Measurements from ENCODE around the gene ADCY4. TPM values are rescaled to one million over a fixed set of nuclear protein-coding genes. Genes with fewer than 3 reads are reported as not detected.

Gene ADCY4
- polyA plus RNA-seq, 5 donors, result 26.9 to 37.3 (median 33.8) TPM

- no peak for DNase-seq
Measured at GRCh38 chr14:24316597-24316950, 18.3 kb downstream of the ADCY4 start.

DNA sequence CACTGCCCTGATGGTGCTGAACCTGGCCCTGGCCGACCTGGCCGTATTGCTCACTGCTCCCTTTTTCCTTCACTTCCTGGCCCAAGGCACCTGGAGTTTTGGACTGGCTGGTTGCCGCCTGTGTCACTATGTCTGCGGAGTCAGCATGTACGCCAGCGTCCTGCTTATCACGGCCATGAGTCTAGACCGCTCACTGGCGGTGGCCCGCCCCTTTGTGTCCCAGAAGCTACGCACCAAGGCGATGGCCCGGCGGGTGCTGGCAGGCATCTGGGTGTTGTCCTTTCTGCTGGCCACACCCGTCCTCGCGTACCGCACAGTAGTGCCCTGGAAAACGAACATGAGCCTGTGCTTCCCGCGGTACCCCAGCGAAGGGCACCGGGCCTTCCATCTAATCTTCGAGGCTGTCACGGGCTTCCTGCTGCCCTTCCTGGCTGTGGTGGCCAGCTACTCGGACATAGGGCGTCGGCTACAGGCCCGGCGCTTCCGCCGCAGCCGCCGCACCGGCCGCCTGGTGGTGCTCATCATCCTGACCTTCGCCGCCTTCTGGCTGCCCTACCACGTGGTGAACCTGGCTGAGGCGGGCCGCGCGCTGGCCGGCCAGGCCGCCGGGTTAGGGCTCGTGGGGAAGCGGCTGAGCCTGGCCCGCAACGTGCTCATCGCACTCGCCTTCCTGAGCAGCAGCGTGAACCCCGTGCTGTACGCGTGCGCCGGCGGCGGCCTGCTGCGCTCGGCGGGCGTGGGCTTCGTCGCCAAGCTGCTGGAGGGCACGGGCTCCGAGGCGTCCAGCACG, 18.9 kb downstream of the ADCY4 start:
- no peak for DNase-seq

DNA sequence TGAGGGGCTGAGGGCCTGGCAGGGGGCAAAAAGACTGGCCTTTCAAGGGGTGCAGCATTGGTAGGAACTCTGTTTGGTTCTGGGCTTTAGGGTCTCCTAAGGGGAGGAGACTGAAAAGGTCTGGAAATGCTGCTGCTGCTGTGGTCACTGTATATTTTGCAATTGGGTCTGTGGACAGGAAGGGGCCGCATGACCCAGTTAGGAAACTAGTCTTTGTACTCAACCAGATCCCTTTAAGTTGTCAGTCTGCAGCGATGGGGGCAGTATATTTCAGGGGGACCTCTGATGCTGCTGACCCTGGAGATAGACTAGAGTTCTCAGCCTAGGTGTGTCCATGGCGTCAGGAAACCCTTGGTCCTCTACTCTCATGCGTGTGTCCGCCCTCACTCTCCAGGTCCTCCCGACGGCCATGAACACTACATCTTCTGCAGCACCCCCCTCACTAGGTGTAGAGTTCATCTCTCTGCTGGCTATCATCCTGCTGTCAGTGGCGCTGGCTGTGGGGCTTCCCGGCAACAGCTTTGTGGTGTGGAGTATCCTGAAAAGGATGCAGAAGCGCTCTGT, 19.5 kb downstream of the ADCY4 start:
- DNase-seq, result no peak

- DNase-seq, result no peak
Measured at GRCh38 chr14:24314377-24315193, 20.3 kb downstream of the ADCY4 start.

DNA sequence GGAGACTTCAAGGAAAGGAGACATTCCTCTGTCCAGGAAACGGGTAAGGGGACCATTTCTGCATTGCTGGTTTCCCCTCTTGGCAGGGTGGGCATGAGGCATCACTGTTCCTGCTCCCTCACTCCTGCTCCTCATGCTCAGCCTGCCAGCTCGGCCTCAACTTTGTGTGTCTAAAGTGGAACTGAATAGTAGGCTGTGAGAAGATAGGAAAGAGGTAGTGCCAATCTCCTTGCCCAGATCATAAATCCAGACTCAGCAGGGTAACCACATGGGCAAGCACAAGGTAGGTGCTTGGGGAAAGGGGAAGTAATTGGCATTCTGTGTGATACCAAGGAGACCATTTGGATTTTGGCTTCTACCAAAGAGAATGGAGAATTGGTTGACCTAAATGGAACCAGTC, 21.0 kb downstream of the ADCY4 start:
- DNase-seq, result no peak

DNA sequence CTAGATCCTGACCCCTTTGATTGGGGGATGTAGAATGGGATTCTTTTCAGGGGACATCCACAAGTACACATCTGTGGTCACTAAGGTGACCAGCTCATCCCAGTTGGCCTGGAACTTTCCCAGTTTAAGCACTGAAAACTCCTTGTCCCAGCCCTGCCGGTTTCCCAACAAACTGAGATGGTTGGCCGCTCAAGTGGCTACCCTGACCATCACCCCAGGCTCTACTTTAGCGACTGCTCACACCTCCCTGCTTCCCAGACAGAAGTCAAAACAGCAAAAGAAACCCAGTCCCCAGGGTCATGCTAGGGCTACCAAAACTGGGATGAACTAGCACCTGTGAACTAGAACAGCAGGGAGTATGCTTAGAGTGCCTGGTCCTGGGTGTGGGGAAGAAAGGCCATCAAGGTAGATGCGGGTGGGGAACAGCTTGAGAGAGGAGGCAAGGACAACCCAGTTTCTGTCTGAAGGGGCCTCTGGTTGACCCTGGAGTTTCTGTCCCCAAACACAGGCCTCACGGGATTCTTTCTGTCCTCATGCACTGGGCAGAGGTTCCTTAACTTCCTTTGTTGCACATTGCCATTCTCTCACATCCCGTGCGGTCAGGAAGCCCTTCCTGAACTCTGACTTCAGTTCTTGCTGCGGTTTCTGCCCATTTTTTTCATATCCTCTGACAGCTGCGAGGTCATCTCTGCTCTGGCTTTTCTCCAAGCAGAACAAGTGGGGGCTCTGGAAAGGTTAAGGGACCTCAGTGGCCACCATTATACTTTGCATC, 21.9 kb downstream of the ADCY4 start:
- DNase-seq, result no peak

- no peak for DNase-seq
Measured at GRCh38 chr14:24311837-24312615, 22.8 kb downstream of the ADCY4 start.

DNA sequence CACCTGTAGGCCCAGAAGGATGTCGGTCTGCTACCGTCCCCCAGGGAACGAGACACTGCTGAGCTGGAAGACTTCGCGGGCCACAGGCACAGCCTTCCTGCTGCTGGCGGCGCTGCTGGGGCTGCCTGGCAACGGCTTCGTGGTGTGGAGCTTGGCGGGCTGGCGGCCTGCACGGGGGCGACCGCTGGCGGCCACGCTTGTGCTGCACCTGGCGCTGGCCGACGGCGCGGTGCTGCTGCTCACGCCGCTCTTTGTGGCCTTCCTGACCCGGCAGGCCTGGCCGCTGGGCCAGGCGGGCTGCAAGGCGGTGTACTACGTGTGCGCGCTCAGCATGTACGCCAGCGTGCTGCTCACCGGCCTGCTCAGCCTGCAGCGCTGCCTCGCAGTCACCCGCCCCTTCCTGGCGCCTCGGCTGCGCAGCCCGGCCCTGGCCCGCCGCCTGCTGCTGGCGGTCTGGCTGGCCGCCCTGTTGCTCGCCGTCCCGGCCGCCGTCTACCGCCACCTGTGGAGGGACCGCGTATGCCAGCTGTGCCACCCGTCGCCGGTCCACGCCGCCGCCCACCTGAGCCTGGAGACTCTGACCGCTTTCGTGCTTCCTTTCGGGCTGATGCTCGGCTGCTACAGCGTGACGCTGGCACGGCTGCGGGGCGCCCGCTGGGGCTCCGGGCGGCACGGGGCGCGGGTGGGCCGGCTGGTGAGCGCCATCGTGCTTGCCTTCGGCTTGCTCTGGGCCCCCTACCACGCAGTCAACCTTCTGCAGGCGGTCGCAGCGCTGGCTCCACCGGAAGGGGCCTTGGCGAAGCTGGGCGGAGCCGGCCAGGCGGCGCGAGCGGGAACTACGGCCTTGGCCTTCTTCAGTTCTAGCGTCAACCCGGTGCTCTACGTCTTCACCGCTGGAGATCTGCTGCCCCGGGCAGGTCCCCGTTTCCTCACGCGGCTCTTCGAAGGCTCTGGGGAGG, 23.9 kb downstream of the ADCY4 start, which contains the start of gene LTB4R:
LTB4R (plus strand) TSS at position 857 of the 959 bp plus-strand sequence. CDS start 4,150 bp downstream, outside the sequence.
- DNase-seq, result peak; percentile 77 to 82

GRCh38 chr14:24310265-24310645, 24.6 kb downstream of the ADCY4 start:
- no peak for DNase-seq

DNA sequence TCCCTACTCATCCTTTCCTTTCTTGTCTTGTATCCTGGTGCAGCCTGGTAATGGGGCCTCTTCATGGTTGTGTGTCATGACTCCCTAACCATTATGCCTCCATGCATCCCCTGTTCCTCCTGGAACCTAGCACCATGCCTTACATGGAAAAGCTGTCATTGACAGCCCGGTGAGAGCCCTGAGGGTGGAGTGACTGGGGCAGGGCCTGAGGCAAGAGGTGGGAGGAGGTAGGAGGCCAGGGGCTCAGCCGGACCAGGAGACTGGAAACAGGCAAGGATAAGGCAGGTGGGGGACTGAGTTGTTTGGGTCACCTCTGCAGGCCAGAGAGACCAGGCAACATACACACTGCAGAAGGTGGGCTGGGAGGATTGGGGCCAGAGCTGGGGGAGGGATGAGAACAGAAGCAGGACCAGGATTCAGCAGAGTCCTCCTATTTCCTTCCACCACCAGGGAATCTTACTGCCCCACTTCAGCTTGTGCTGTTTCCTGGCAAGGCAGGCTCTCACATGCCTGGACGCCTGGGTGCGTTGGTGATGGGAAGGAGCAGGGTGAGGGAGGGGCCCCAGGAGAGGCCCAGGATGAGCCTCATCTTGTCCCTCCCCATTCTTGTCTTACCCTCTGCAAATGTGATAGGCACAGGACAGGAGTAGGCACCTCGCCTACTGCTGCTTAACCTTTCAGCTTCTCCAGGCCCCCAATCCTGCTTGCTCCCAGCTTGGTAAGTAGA, 25.2 kb downstream of the ADCY4 start, which contains the start of gene LTB4R2:
LTB4R2 (plus strand) TSS at position 603 of the 727 bp plus-strand sequence. CDS start 525 bp downstream, outside the sequence.
- no peak for DNase-seq

- DNase-seq, result no peak
Measured at GRCh38 chr14:24308342-24309124, 26.3 kb downstream of the ADCY4 start.

- DNase-seq, result no peak
Measured at GRCh38 chr14:24307575-24308341, 27.1 kb downstream of the ADCY4 start, which contains the start of gene CIDEB. Gene CIDEB, minus strand, starts transcription at chr14:24307977. Its CDS starts 119 bp downstream, at chr14:24307858.

- DNase-seq, result no peak
Measured at GRCh38 chr14:24307156-24307574, 27.7 kb downstream of the ADCY4 start.

GRCh38 chr14:24304019-24304387, 30.9 kb downstream of the ADCY4 start:
- no peak for DNase-seq

GRCh38 chr14:24300326-24300980, 34.4 kb downstream of the ADCY4 start:
- no peak for DNase-seq
